SW 1271 (cell line): ENCODE data around the gene ZDHHC18.

Experiments used
- DNase-seq, 2 experiments: peaks; one replicate each; lab custom pipeline; 2025; lab: John Stamatoyannopoulos, UW

ZDHHC18 gene

GRCh38 chr1:26900001-26900814, 73.7 kb downstream of the ZDHHC18 start, which contains the start of gene GPATCH3:
TSS of gene GPATCH3 (minus strand) at chr1:26900467. CDS start at chr1:26900442, 25 bp downstream.
- DNase-seq: peak; percentile 42 to 82

DNA sequence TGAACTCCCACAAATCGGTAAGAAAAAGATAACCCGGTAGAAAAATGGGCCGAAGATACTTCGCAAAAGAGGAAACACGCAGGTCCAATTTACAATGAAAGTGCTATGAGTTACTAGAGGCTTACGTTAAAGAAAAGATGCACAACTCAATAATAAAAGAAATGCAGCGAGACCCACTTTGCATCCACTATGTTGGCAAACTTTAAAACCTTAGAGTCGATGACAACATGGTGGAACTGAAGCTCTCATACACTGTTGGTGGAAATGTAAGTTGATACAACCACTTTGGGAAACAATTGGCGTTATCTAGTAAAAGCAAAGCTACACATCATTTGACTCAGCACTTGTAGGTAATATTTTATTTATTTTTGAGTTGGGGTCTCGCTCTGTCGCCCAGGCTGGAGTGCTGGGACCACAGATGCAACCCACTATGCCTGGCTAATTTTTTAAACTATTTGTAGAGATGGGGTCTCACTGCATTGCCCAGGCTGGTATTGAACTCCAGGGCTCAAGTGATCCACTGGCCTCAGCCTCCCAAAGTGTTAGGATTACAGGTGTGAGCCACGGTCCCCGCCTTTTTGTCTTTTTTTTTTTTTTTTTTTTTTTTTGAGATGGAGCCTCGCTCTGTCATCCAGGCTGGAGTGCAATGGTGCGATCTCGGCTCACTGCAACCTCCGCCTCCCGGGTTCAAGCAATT, 74.5 kb downstream of the ZDHHC18 start:
- DNase-seq: no peak
